ENCODE data around the gene DENND4C.

DNA sequence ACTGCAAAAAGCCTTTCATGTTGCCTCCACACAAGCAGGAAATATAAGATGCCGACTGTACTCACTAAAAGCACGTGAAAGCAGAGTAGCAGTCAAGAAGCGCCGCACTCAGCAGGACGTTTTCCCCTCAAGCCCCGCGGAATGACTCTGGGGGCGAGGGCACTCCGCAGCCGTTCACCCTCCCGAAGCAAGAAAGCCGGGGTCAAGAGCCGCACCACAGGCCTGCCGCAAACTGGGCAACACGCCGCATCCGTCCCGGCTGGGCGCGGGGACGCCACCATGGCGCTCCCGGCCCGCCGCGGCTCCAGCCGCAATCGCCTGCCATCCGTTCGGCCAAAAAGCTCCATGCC, 149.2 kb downstream of the DENND4C start:
- no peak for TF ChIP-seq POLR2A (IDR thresholded peaks at IDR 0.05; ENCODE audit: low read length)
- no peak for TF ChIP-seq USF2 (IDR thresholded peaks at IDR 0.05)
- TF ChIP-seq JUN (IDR thresholded peaks at IDR 0.05), result no peak
- TF ChIP-seq, protein P1, sequence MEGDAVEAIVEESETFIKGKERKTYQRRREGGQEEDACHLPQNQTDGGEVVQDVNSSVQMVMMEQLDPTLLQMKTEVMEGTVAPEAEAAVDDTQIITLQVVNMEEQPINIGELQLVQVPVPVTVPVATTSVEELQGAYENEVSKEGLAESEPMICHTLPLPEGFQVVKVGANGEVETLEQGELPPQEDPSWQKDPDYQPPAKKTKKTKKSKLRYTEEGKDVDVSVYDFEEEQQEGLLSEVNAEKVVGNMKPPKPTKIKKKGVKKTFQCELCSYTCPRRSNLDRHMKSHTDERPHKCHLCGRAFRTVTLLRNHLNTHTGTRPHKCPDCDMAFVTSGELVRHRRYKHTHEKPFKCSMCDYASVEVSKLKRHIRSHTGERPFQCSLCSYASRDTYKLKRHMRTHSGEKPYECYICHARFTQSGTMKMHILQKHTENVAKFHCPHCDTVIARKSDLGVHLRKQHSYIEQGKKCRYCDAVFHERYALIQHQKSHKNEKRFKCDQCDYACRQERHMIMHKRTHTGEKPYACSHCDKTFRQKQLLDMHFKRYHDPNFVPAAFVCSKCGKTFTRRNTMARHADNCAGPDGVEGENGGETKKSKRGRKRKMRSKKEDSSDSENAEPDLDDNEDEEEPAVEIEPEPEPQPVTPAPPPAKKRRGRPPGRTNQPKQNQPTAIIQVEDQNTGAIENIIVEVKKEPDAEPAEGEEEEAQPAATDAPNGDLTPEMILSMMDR (IDR thresholded peaks at IDR 0.05), result no peak
- TF ChIP-seq EHF (CRISPR knock-in tag; IDR thresholded peaks at IDR 0.05), result no peak
- TF ChIP-seq, protein P2, sequence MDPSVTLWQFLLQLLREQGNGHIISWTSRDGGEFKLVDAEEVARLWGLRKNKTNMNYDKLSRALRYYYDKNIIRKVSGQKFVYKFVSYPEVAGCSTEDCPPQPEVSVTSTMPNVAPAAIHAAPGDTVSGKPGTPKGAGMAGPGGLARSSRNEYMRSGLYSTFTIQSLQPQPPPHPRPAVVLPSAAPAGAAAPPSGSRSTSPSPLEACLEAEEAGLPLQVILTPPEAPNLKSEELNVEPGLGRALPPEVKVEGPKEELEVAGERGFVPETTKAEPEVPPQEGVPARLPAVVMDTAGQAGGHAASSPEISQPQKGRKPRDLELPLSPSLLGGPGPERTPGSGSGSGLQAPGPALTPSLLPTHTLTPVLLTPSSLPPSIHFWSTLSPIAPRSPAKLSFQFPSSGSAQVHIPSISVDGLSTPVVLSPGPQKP (IDR thresholded peaks at IDR 0.05; ENCODE audit: low read depth, low read length), result no peak
- TF ChIP-seq, protein P3, sequence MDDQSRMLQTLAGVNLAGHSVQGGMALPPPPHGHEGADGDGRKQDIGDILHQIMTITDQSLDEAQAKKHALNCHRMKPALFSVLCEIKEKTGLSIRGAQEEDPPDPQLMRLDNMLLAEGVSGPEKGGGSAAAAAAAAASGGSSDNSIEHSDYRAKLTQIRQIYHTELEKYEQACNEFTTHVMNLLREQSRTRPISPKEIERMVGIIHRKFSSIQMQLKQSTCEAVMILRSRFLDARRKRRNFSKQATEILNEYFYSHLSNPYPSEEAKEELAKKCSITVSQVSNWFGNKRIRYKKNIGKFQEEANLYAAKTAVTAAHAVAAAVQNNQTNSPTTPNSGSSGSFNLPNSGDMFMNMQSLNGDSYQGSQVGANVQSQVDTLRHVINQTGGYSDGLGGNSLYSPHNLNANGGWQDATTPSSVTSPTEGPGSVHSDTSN (IDR thresholded peaks at IDR 0.05), result no peak
- no peak for TF ChIP-seq MAFK (IDR thresholded peaks at IDR 0.05; ENCODE audit: partially characterized antibody)
- no peak for TF ChIP-seq BCL3 (IDR thresholded peaks at IDR 0.05)
- no peak for TF ChIP-seq RNF2 (IDR thresholded peaks at IDR 0.05; ENCODE audit: borderline replicate concordance, low read depth)
- TF ChIP-seq FOSB (CRISPR knock-in tag; IDR thresholded peaks at IDR 0.05), result no peak
- no peak for TF ChIP-seq EP300 (IDR thresholded peaks at IDR 0.05)
- no peak for TF ChIP-seq GATA3 (IDR thresholded peaks at IDR 0.05; ENCODE audit: borderline replicate concordance)
- TF ChIP-seq RAD21 (conservative IDR thresholded peaks at IDR 0.05 in 1 of 2, IDR thresholded peaks at IDR 0.05 in 1 of 2), result no peak
